ENCODE data around the gene CIAO1.

GRCh38 chr2:96306370-96306769 is 40.3 kb downstream of the CIAO1 start:
- TF ChIP-seq BHLHE40 (IDR thresholded peaks at IDR 0.05; ENCODE audit: borderline replicate concordance) (no peak), SUZ12 (IDR thresholded peaks at IDR 0.05) (no peak), FOXM1 (IDR thresholded peaks at IDR 0.05; ENCODE audit: borderline replicate concordance) (no peak), LEF1 (IDR thresholded peaks at IDR 0.05; ENCODE audit: borderline replicate concordance) (no peak), FOXA1 (IDR thresholded peaks at IDR 0.05) (no peak), SP1 (IDR thresholded peaks at IDR 0.05) (no peak), NFRKB (IDR thresholded peaks at IDR 0.05) (no peak), HDGF (IDR thresholded peaks at IDR 0.05; ENCODE audit: borderline replicate concordance) (no peak), ARNT (IDR thresholded peaks at IDR 0.05) (no peak), TARDBP (IDR thresholded peaks at IDR 0.05) (no peak)

Measured in HEK293T (cell line).